NK-92 (cell line): Measurements from ENCODE around the gene GABRB1.

Experiments
- DNase-seq: peaks from one replicate; lab custom pipeline; 2025; ENCODE audit not compliant: unreplicated experiment; lab: John Stamatoyannopoulos, UW

GABRB1 gene

GRCh38 chr4:47031011-47031678 lies at the start of gene GABRB1:
Gene GABRB1 (plus strand): TSS chr4:47031567.
- DNase-seq: no peak

GRCh38 chr4:46984781-46985180 lies 46.6 kb upstream of the GABRB1 start:
- no peak for DNase-seq

GRCh38 chr4:46986922-46987638 lies 44.3 kb upstream of the GABRB1 start:
- DNase-seq: no peak

GRCh38 chr4:46992338-46992737 lies 39.0 kb upstream of the GABRB1 start:
- no peak for DNase-seq

GRCh38 chr4:46993075-46994006 lies 38.0 kb upstream of the GABRB1 start, which contains the start of gene GABRA4:
Gene GABRA4 (minus strand): TSS chr4:46993581. CDS start chr4:46993424, 157 bp downstream.
- no peak for DNase-seq

GRCh38 chr4:46994007-46994405 lies 37.4 kb upstream of the GABRB1 start:
- DNase-seq: no peak

- no peak for DNase-seq
These were observed 31.8 kb upstream of the GABRB1 start for GRCh38 chr4:46999566-46999965.

GRCh38 chr4:47000406-47000805 lies 31.0 kb upstream of the GABRB1 start:
- no peak for DNase-seq

- no peak for DNase-seq
These were observed 28.8 kb upstream of the GABRB1 start for GRCh38 chr4:47002580-47002979.

GRCh38 chr4:47010347-47010911 lies 20.9 kb upstream of the GABRB1 start:
- DNase-seq: no peak

- DNase-seq: no peak
These were observed 20.4 kb upstream of the GABRB1 start for GRCh38 chr4:47010912-47011446.

- no peak for DNase-seq
These were observed 18.7 kb upstream of the GABRB1 start for GRCh38 chr4:47012676-47013075.

GRCh38 chr4:47013373-47013772 lies 18.0 kb upstream of the GABRB1 start:
- no peak for DNase-seq

GRCh38 chr4:47017081-47017480 lies 14.3 kb upstream of the GABRB1 start:
- DNase-seq: no peak

- DNase-seq: no peak
These were observed 13.9 kb upstream of the GABRB1 start for GRCh38 chr4:47017494-47017893.

- no peak for DNase-seq
These were observed 511 bp downstream of the GABRB1 start for GRCh38 chr4:47031751-47032404.

GRCh38 chr4:47032405-47033106 lies 1.2 kb downstream of the GABRB1 start:
- DNase-seq: no peak

GRCh38 chr4:47038263-47038662 lies 6.9 kb downstream of the GABRB1 start:
- no peak for DNase-seq

GRCh38 chr4:47040828-47041227 lies 9.5 kb downstream of the GABRB1 start:
- DNase-seq: no peak

GRCh38 chr4:47043821-47044220 lies 12.5 kb downstream of the GABRB1 start:
- no peak for DNase-seq
